Activated CD4-positive, alpha-beta T cell treated with anti-CD3 and anti-CD28 coated beads for 1 hour (primary cell): Measurements from ENCODE around the gene ALOX5.
"Not testable (repeated sequence)": the region's sequence is repeated elsewhere in the genome, so short reads cannot be mapped to it uniquely, and the experiment has no call there.

Experiments used
- DNase-seq: peaks from one replicate; pipeline ENCODE4 v3.0.0-alpha.2; 2020

ALOX5 gene

DNA sequence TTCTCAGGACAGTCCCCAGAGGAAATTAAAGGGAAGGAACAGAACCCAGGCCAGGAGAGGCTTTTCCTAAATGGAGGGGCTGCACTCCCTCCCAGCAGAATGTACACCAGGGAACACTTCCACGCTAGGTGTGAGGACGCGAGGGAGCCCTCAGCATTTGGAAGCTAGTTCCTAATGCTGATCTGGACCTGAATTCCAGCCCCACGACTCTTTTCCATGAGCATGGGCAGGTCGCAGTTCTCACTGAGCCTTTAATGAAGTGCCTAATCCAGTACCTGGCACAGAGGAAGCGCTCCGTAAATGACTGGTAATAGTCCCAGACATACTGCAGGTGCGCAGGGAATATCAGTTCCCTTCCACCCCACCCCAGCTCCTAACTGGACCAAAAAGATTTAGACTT, 1.1 kb downstream of the ALOX5 start:
- DNase-seq = no peak

DNA sequence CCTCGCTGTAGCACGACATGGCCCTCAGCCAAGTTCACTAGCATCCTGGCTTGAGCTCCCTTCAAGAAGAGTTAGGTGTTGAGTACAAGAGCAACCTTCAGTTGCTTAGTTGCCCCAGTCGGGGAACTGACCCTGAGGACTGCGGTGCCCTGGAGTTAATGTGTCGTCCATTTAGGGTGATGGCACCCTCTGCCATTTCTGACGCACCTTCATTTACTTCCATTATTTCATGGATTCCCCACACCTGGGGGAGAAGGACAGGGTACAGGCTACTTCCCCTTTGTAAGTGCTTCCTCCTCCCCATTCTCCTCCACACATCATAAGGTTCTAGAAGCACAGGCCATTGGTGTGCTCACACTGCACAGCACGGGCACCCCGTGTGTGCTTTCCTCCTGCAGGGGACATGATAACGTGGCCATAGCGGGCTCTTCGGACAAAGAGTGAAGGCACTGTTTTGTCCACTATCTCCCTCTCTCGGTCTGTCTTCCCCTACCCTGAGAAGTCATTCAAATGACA, 1.8 kb downstream of the ALOX5 start:
- DNase-seq = no peak

DNA sequence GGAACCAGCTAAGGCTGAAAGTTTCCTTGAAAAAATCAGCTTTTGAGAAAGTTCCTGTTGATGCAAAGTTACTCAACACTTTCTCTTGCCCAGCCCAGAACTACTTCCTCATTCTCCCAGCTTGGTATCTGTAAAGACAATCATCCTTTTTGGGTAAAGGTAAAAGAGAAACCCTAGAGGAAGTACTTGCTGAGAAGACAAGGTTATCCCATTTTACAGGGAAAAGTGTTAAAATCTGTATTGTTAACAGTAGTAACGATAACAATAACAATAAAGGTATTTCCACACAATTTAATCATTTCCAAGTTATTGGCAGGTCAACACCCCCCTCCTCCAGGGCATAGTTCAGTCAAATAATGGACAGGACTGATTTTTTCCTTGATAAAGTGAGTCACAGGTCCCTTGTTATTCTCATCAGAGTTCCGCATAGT, 2.4 kb downstream of the ALOX5 start:
- DNase-seq = no peak

DNA sequence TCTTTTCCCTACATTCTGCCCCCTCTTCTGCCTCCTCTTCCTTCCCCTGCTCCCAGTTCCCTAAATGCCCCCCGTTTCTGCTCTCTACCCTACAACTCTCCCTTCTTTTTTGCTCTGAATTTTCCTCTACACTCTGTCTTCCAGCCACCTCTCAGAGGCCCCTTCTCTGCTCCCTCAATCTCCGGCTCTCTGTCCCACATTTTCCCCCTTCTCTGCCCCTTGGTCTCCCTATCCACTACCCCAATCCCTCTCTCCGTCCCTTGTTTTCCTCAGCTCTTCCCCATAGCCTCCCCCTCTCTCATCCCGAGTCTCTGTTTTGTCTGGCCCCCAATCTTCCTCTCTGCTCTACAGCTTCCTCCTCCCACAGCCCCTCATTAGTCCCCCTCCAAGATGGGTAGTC, 3.3 kb downstream of the ALOX5 start:
- no peak for DNase-seq

DNA sequence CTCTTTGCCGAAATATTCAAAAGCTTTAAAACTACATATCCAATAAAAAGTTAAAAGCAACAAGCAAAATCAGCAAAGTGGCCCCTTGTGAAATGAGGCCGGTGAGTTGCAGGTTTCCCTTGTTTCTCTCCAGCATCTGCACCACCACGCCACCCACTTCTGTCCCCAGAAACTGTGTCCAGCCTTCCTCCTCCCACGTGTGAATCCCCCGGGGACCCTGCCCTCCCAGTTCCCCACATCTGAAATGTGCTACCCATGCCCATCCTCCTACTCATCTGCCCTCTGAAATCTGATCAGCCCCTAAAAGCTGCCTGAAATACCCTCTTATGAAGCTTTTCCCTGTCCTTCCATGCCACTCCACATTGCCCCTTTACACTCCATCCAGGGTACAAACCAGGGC, 3.8 kb downstream of the ALOX5 start:
- no peak for DNase-seq

DNA sequence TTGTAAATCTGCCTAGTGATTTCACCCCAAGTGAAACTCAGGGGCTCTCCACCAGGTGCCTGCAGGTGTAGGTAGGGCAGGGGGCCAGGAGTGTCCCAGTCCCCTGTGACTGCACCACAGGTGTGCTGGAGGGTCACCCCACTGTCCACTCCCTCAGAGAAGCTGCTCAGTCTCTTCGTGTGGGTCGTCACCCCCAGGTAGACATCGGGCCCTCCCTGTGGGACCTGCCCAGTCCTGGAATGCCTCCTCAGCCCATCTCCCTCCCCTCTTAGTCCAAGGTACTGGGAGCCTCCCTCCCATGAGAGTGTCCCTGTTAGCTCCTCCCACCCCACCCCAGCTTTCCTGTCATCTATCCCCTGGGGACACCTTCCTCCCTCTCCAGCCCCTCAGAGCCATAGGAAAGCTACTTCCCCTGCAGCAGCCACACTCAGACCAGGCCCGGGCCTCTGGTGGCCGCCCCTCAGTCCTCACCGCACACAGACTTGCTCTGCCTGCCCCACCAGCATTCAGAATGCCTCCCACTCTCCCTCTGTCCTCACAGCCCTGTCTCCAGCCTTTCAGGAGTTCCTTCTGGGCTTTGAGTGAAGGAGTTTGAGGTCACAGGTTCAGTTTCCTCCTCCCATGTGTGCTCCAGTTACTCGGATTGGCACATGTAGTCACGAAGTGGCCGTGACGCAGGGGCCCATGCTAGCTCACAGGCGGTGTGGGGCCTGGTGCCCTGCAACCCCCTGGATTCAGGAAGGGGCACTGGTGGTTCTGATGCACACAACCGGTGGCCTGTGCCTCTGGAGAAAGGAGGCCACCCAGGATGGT, 5.1 kb downstream of the ALOX5 start:
- DNase-seq = no peak

DNA sequence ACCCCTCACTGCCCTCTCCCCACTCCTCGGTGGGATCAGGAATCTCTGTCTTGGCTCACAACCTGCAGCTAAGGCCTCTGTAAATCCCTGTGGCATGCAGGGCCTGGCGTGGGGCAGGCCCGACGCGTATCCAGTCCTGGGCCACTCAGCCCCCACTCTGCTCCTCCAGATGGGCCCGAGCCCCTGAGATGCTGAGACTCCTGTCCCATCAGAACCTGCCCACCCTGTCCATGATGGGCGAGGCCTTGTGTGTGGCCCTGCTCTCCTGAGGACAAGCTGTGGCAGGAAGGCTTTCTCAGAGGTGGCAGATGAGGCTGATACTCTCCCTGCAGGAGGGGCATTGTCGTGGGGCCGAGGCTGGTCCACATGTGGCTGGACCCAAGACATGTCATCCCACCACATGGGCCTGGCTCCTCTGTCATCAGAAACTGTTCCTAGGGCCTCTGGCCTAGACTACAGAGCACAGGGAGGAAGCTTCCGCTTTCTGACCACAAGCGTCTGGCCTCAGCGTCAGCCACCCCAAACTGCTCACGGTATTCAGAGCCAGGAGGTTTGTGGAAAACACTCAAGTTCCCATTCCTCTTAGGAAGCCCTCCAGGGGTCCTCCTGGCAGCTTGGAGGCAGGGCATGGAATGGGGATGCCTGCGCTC, 6.0 kb downstream of the ALOX5 start:
- no peak for DNase-seq

DNA sequence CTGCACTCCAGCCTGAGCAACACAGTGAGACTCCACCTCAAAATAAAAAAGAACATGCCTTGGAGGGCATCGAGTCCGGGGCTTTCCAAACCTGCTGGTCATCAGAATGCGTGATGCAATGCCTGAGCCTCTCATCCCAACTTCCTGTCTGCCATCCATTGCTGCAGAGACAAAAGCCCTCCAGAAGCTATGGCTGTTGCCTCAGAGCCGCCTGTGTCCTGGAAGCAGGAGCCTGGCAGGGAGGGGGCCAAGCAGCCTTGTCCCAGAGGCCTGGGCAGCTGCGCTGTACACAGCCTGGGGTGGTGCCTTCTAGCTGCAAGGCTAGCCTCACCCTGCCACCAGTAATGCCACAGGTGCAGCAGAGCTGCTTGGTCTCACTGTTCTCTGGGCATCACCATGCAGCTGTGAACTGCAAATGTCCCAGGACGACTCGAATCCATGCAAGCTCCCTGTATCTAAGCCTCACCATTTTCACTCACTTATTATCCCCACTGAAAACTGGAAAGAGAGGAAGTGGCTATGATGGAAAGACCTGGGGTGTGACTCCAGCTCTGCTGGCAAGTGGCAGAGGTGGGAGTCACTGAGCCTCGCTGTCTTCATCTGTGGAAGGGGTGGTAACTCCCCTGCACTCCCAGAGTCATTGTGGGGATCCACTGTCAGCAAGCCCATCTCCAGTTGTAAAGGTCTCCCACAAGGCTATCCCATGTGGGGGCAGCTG, 7.0 kb downstream of the ALOX5 start:
- no peak for DNase-seq

DNA sequence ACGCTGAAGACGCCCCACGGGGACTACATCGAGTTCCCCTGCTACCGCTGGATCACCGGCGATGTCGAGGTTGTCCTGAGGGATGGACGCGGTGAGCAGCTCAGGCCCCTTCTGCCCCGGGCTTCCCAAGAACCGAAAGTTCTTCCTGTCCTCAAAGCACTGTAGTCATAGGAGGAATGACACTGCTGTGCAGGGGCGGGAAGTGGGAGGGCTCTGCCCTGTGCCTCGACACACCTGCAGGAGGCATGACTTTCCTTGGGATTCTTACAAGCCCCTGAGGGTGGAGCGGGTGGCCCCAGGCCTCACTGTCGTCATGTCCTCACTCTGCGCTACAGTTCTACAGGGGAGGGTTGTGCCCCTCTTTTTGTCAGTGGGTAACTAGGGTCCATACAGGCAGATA, 8.6 kb downstream of the ALOX5 start:
- no peak for DNase-seq

DNA sequence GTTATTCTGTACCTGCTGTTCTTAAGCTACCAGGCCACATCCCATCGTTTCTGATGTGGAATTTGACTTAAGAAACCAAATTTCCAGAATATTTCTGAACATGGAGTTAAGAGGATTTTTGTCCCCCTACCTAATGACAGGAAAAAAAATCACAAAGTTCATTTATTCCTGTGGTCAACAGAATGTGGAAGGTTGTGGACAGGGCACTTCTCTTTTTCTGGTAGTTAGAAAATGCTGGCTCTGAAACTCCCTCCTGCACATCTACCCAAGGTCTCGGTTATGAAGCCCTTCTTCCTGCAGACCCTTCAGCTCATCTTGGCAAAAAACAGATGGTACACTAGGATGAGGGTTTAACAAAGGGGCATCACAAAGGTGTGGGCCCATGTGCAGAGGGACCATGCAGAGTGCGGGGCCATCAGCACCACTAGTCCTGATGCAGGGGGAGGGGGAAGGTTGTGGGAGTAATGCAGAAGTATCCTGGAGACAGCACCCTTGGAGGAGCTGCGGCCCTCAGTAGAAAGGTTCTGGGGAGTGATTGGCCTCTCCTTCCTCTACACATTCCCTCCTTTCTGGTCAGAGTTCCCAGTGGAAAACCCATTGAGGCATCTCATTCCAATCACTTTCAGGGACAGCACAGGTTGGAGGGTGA, 9.8 kb downstream of the ALOX5 start:
- DNase-seq = no peak

DNA sequence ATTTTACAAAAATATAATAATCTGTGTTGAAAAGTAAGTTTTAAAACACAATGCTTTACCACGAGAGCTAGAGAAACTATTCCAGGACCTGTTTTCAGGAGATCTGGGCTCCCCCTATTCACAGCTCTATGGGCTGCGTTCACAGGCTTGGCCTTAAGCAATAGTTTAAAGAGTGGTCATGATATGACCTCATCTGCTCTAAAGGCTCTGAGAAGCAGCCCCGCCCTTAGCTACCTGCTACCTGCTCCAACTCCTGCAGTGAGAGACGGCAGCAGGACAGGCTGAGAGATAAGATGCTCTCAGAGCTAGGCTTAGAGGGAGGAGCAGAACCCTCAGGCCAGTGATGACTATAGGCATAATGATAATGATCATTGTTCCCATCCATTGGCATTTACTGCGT, 12.6 kb downstream of the ALOX5 start:
- DNase-seq = no peak

DNA sequence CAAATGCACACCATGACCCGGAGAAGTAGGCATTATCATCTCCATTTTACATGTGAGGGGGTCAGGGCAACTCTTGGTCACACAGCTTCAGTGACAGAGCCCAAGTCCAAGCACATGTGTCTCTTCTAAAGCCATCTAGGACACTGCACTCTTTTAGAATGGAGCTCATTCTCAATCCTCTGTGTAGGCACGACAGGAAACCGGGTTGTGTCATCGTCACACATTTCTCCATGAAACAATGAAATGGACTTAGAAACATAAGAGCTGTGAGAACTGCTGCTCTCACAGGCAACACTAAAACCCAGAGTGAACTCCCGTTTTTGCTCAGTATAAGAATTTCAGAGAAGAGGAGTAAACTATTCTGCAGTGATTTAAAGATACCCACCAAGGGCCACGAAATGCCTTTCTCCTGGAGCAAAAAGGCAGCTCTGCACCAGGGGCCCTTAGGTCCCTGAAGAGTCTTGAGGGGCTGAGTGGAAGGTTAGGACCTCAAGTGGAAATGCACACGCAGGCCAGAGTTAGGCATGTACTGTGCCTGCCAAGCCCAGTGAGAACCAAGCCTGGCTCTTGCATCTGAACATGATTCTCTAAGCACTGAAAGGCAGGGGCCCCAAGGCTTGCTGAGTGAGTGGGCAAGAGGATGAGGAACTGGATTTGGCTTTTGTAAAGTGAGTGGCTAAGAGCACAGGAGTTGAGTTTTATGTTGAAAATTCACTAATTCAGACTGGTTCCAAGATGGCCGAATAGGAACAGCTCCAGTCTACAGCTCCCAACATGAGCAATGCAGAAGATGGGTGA, 13.3 kb downstream of the ALOX5 start:
- no peak for DNase-seq

DNA sequence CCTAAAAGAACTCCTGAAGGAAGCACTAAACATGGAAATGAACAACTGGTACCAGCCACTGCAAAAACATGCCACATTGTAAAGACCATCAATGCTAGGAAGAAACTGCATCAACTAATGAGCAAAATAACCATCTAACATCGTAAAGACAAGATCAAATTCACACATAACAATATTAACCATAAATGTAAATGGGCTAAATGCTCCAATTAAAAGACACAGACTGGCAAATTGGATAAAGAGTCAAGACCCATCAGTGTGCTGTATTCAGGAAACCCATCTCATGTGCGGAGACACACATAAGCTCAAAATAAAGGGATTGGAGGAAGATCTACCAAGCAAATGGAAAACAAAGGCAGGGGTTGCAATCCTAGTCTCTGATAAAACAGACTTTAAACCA, 15.7 kb downstream of the ALOX5 start:
- DNase-seq = not testable (repeated sequence)

DNA sequence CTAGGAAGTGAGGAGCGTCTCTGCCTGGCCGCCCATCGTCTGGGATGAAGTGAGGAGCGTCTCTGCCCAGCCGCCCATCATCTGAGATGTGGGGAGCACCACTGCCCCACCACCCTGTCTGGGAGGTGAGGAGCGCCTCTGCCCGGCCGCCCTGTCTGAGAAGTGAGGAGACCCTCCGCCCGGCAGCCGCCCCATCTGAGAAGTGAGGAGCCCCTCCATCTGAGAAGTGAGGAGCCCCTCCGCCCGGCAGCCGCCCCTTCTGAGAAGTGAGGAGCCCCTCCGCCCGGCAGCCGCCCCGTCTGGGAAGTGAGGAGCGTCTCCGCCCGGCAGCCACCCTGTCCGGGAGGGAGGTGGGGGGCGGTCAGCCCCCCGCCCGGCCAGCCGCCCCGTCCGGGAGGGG, 17.6 kb downstream of the ALOX5 start:
- DNase-seq = not testable (repeated sequence)

DNA sequence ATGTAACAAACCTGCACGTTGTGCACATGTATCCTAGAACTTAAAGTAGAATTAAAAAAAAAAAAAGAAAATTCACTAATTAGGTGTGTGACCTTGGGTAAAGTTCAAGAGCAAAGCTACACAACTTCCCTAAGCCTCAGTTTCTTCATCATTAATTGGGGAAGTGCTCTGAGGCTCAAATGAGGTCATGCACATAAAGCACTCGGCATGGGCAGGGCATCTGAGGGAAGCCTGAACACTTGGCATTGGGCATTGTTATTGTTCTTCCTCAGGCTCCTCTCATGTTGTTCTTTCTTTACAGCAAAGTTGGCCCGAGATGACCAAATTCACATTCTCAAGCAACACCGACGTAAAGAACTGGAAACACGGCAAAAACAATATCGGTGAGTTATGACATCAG, 21.5 kb downstream of the ALOX5 start:
- DNase-seq = no peak

DNA sequence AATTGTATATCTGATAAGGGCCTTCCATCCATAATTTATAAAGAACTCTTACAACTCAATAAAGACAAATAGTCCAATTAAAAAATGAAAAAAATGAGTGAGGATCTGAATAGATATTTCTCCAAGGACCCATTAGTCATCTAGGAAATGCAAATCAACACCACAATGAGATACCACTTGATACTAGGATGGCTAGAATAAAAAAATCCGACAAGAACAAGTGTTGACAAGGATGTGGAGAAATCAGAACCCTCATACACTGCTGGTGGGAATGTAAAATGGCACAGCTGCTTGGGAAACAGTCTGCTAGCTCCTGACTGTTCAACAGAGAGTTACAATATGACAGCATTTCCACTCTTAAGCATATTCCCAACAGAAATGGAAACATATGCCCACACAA, 24.6 kb downstream of the ALOX5 start:
- DNase-seq = no peak

DNA sequence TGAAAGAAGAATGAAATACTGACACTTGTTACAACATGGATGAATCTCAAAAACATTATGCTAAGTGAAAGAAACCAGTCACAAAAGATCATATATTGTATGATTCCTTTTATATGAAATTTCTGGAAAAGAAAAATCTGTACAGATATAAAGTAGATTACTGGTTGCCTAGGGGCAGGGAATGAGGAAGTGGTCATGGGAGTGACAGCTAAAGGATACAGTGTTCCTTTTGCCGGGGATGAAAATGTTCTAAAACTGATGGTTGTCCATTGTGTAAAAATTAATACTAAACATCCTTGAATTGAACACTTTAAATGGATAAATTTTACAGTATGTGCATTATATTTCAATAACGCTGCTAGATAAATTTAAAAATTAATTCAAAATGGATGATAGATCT, 25.1 kb downstream of the ALOX5 start:
- no peak for DNase-seq

DNA sequence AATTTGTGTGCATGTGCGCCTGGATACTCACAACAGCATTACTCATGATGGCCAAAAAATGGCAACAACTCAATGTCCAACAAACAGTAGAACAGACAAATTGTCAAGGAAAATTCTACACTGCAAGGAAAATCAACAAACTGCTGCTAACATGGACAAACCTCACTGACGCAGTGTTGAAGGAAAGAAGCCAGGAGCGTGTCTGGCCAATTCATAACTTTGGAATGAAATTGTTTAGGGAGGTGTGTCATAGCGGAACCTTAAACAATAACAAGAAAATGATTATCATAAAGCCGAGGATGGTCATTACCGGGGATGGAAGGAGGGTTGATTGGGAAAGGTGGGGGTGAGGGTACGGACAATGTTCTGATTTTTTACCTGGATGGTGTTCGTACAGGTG, 29.1 kb downstream of the ALOX5 start:
- DNase-seq = no peak

DNA sequence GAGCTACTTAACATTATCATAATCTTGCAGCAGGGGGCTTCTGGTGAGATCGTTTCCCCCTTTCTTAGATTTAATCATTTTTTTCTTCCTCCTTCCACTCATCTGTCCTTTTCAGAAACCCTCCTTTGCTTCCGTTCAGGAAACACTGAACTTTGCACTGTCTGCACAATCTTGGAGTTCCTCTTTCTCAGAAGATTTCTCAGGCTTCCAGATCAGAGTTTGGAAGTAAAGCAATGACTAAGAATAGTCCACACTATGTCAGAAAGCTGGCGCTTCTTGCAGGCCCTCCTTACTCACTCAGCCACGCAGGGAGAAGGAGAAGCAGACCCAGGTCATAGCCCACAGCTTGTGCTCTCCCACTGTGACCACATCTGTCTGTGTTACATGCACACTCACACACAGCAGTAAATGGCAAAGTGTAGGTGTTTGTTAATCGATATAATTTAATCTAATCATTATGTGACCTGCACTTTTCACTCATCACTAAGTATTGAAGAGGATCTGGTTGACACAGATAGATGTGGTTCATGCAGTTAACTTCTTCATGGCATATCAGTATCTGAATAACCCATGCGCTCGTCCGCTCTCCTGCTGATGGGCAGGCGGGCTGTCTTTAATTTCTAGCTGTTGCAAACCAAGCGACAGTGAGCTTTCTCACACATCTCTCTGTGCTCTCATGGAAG, 30.2 kb downstream of the ALOX5 start:
- DNase-seq = no peak

DNA sequence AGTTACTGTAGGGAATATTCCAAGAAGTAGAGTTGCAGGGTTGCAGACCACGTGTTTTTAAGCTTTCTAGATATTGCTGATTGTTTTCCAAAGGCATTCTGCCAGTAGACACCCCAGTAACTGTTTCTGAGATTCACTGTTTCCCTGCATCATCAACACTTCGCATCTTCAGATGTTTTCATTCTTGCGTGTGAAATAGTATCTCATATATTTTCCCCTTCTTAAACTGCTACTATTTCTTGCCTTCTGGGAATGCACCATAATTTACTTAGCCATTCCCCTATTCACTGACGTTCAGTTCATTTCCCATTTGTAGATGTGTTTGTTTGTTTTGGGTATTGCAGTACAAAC, 30.7 kb downstream of the ALOX5 start:
- DNase-seq = no peak

DNA sequence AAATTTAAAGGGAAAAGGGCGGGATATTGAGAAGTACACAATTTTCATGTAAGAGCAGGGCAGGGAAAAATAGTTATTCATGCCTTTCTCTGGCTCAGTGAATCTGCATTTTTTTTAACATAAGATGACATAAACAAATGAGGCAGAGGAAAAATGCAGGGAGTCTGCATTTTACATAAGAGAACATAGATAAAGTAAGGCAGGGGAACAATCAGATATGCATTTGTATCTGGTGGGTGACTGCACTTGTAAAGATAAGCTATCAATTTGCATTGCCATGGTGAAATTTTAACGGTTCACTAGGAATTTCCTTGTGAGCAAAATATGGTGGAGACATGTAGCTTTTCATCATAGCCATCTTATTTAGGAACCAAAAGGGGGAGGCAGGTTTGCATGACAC, 33.5 kb downstream of the ALOX5 start:
- no peak for DNase-seq
